DND-41 (cell line): ENCODE data around the gene DOP1B.

Experiments
- EZH2 ChIP-seq: IDR thresholded peaks from 3 replicates; pipeline ENCODE4 v1.6.1; 2012; ENCODE audit warnings: borderline replicate concordance, low read depth, mild to moderate bottlenecking, moderate library complexity, low read length, inconsistent platforms; ENCODE audit not compliant: severe bottlenecking
- TF ChIP-seq, protein P1 (sequence below): IDR thresholded peaks from 2 replicates; pipeline ENCODE4 v1.5.1; 2012; ENCODE audit warnings: borderline replicate concordance, low read length, moderate library complexity, mild to moderate bottlenecking; ENCODE audit not compliant: poor library complexity, severe bottlenecking; ENCODE audit errors: extremely low read depth

DNA sequence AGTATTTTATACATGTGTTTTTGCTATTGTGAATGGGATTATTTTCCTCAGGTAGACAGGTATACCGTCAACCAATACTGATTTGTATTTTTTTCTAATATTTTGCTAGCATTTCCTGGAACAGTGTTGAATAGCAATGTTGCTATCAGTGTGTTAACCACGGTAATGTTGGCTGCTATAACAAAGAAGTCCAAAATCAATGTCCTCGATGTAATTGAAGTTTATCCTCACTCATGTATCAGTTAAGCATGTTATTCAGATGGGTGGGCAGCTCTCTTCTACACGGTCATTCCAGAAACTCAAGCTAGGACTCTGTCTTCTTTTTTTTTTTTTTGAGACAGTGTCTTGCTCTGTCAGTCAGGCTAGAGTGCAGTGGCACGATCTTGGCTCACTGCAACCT lies 24.3 kb downstream of the DOP1B start:
- TF ChIP-seq, protein P1, sequence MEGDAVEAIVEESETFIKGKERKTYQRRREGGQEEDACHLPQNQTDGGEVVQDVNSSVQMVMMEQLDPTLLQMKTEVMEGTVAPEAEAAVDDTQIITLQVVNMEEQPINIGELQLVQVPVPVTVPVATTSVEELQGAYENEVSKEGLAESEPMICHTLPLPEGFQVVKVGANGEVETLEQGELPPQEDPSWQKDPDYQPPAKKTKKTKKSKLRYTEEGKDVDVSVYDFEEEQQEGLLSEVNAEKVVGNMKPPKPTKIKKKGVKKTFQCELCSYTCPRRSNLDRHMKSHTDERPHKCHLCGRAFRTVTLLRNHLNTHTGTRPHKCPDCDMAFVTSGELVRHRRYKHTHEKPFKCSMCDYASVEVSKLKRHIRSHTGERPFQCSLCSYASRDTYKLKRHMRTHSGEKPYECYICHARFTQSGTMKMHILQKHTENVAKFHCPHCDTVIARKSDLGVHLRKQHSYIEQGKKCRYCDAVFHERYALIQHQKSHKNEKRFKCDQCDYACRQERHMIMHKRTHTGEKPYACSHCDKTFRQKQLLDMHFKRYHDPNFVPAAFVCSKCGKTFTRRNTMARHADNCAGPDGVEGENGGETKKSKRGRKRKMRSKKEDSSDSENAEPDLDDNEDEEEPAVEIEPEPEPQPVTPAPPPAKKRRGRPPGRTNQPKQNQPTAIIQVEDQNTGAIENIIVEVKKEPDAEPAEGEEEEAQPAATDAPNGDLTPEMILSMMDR: no peak
- TF ChIP-seq EZH2: no peak
